SK-N-SH treated with all-trans-retinoic acid at 6 μM for 48 hours (cell line): ENCODE data around the gene MYO1H.

Experiments used
- CSRNP3 ChIP-seq: fragments of 250-450 bp; sonication (Bioruptor Pico); IDR thresholded peaks from 2 replicates; pipeline ENCODE4 v1.5.1; 2021; ENCODE audit warnings: mild to moderate bottlenecking, moderate library complexity
- PATZ1 ChIP-seq: fragments of 250-450 bp; sonication (Bioruptor Pico); IDR thresholded peaks from 2 replicates; pipeline ENCODE4 v1.8.0; 2020; ENCODE audit warnings: mild to moderate bottlenecking, moderate library complexity, borderline replicate concordance
- PPARA ChIP-seq: fragments of 250-450 bp; sonication (Bioruptor Pico); IDR thresholded peaks from 2 replicates; pipeline ENCODE4 v1.5.0; 2020; ENCODE audit warnings: mild to moderate bottlenecking, borderline replicate concordance
- SNAI2 ChIP-seq: fragments of 250-450 bp; sonication (Bioruptor Pico); IDR thresholded peaks from 2 replicates; pipeline ENCODE4 v1.5.0; 2020; ENCODE audit warnings: mild to moderate bottlenecking, moderate library complexity
- TOX ChIP-seq: fragments of 250-450 bp; sonication (Bioruptor Pico); IDR thresholded peaks from 2 replicates; pipeline ENCODE4 v1.8.0; 2021; ENCODE audit warnings: mild to moderate bottlenecking, moderate library complexity, borderline replicate concordance
- ZFP3 ChIP-seq: fragments of 250-450 bp; sonication (Bioruptor Pico); IDR thresholded peaks from 2 replicates; pipeline ENCODE4 v1.5.0; 2020; ENCODE audit warnings: mild to moderate bottlenecking, moderate library complexity
- ZNF70 ChIP-seq: fragments of 450-650 bp; formaldehyde crosslinking; IDR thresholded peaks from 2 replicates; pipeline ENCODE4 v1.5.0; 2020; ENCODE audit warnings: mild to moderate bottlenecking, moderate library complexity
- ZNF8 ChIP-seq: fragments of 450-650 bp; formaldehyde crosslinking; IDR thresholded peaks from 2 replicates; pipeline ENCODE4 v1.5.0; 2020; ENCODE audit warnings: mild to moderate bottlenecking, moderate library complexity

- TF ChIP-seq ZFP3 (no peak), PPARA (CRISPR knock-in tag) (no peak), SNAI2 (CRISPR knock-in tag) (no peak), PATZ1 (CRISPR knock-in tag) (no peak), CSRNP3 (no peak), TOX (no peak), ZNF70 (CRISPR knock-in tag) (no peak), ZNF8 (CRISPR knock-in tag) (no peak)
Measured at GRCh38 chr12:109432842-109433304, 85.2 kb downstream of the MYO1H start.
